OCI-LY3 (cell line): ENCODE results near the gene SLIT1.

Experiments
- EZH2phosphoT487 ChIP-seq: fragments of 200-600 bp; shearing (Covaris generic); IDR thresholded peaks from 2 replicates; pipeline ENCODE4 v1.6.1; 2018; ENCODE audit warnings: antibody characterized with exemption, mixed run types, low read depth
- TF ChIP-seq, protein P1 (sequence below): fragments of 200-600, 300-600 bp; sonication (generic); IDR thresholded peaks from 2 replicates; pipeline ENCODE4 v1.5.1; 2014; ENCODE audit warnings: antibody characterized with exemption, low read length, low read depth

DNA sequence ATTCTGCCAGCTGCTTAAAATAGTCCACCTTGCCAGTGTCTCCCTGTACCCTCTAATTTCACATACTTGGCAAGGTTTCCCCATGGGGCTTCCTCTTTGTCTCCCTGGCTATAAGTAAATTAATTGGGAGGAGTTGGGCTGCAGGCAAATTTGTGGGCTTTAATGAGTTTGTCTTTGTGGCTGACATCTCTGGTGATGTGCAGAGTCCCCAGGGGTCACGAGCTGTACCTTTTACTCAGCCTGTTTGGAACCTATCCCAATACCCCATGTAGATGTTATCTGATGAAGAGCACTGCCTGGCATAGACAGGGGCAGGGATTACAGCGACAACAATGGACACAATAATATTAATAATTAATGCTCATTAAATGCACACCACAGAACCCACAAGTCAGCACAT lies 132.5 kb downstream of the SLIT1 start:
- TF ChIP-seq, protein P1, sequence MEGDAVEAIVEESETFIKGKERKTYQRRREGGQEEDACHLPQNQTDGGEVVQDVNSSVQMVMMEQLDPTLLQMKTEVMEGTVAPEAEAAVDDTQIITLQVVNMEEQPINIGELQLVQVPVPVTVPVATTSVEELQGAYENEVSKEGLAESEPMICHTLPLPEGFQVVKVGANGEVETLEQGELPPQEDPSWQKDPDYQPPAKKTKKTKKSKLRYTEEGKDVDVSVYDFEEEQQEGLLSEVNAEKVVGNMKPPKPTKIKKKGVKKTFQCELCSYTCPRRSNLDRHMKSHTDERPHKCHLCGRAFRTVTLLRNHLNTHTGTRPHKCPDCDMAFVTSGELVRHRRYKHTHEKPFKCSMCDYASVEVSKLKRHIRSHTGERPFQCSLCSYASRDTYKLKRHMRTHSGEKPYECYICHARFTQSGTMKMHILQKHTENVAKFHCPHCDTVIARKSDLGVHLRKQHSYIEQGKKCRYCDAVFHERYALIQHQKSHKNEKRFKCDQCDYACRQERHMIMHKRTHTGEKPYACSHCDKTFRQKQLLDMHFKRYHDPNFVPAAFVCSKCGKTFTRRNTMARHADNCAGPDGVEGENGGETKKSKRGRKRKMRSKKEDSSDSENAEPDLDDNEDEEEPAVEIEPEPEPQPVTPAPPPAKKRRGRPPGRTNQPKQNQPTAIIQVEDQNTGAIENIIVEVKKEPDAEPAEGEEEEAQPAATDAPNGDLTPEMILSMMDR = no peak
- TF ChIP-seq EZH2phosphoT487 = no peak
